IPS DF 19.7 (cell line): ENCODE results near the gene VCAN.
A peak's percentile ranks its signal among the peaks of the same experiment; 100 is the strongest.

Experiments
- DNase-seq: peaks from one replicate; pipeline ENCODE4 v3.0.0-alpha.2; 2013; ENCODE audit warnings: low read depth, low spot score

Gene VCAN

GRCh38 chr5:83564069-83564749, 92.7 kb downstream of the VCAN start:
- no peak for DNase-seq

GRCh38 chr5:83567741-83568140, 96.2 kb downstream of the VCAN start:
- no peak for DNase-seq

GRCh38 chr5:83568186-83568585, 96.6 kb downstream of the VCAN start:
- no peak for DNase-seq

GRCh38 chr5:83570916-83571315, 99.4 kb downstream of the VCAN start:
- no peak for DNase-seq

GRCh38 chr5:83572271-83572670, 100.7 kb downstream of the VCAN start:
- DNase-seq, result no peak

GRCh38 chr5:83576341-83576740, 104.8 kb downstream of the VCAN start:
- DNase-seq, result no peak

GRCh38 chr5:83577036-83577636, 105.6 kb downstream of the VCAN start:
- DNase-seq, result no peak

GRCh38 chr5:83583859-83584258, 112.3 kb downstream of the VCAN start:
- DNase-seq, result no peak

- no peak for DNase-seq
Observed at GRCh38 chr5:83586874-83587776, 115.6 kb downstream of the VCAN start.

- no peak for DNase-seq
Observed at GRCh38 chr5:83589786-83590185, 118.2 kb downstream of the VCAN start.

GRCh38 chr5:83590966-83591365, 119.4 kb downstream of the VCAN start:
- no peak for DNase-seq

- no peak for DNase-seq
Observed at GRCh38 chr5:83595217-83595616, 123.7 kb downstream of the VCAN start.

GRCh38 chr5:83608122-83608521, 136.6 kb downstream of the VCAN start:
- peak; percentile 23 for DNase-seq

GRCh38 chr5:83614841-83615240, 143.3 kb downstream of the VCAN start:
- no peak for DNase-seq

GRCh38 chr5:83628360-83628759, 156.8 kb downstream of the VCAN start:
- no peak for DNase-seq
